ENCODE data around the gene HIVEP2.

DNA sequence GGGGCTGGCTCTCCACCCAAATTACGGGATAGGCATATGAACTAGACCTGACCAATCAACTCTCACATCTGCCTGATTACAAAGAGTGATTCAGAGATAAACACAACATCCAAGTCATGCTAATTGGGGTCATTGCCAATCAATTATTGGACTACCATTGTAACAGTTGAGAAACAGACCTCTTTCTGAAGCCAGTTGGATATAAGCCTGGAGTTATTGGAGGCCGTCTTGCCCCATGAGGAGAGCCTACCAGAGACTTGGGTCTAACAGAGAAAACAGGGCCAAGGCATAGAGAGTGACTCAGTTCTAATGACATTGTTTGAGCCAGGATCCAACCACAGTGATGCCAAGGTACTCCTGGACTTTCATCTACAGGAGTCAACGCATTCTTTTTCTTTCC lies 39.4 kb upstream of the HIVEP2 start:
- TF ChIP-seq POLR2A (IDR thresholded peaks at IDR 0.05; ENCODE audit: low read length) (no peak), GATA1 (IDR thresholded peaks at IDR 0.05; ENCODE audit: low read depth, low read length) (no peak)

All from erythroblast (primary cell).